NCI-H1930 (cell line): ENCODE measurements around the gene SNRNP25.
A peak's percentile ranks its signal among the peaks of the same experiment; 100 is the strongest.

Source experiments
- DNase-seq, 2 experiments: peaks; one replicate each; lab custom pipeline; 2025; lab: John Stamatoyannopoulos, UW

The SNRNP25 gene

DNA sequence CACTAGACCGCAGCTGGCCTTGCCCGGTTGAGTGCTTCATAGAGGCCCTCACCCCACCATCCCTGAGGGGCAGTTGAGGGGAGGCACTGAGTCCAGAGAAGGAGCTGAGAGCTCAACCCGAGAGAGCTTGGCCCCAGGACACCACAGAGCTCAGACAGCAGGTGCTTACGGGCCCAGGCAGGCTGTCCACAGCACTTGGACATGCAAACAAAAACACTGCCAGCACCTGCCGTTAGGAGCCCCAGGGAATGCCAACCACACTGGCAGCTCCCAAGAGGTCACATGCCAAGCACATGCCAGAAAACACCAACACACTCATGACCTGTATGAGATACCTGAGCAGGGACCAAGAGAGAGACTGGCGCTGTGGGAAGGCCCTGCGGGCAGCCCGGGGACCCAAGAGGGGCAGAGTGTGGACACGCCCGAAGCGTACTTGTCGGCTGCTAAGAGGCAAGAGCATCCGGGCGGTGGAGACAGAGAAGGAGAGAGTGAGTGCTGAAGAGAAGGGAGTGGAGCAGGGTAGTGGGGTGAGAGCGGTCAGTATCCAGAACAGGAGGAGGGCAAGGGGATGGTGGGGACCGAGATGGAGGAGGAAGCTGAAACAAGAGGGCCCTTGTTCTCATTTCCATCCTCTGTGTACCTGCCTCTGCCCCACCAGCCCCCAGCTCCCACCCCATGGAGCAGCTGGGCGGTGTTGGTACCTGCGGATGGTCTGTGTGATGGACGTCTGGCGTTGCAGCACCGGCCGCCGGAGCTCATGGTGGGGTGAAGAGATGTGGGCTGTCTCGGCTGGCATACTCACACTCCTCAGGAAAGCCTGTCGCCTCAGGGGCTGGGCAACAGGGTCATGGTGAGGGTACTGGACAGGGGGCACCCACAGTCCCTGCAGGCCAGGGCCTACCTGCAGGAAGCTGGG is 10.6 kb downstream of the SNRNP25 start:
- no peak for DNase-seq

DNA sequence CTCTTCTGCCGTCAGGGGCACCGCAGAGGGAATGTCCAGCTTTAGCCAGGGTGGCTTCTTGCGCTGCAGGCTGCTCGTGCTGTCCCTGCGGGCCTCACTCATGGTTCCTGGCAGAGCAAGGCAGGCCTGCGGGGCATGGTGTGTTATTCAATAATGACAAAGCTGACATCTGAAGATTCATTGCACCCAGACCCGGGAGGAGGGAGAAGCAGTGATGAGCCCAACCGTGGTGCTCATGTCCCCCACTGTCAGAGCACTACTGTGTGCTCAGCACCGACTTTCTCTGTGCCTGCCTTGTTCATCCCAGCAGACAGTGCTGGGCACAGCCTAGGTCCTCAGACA is 11.3 kb downstream of the SNRNP25 start:
- no peak for DNase-seq

DNA sequence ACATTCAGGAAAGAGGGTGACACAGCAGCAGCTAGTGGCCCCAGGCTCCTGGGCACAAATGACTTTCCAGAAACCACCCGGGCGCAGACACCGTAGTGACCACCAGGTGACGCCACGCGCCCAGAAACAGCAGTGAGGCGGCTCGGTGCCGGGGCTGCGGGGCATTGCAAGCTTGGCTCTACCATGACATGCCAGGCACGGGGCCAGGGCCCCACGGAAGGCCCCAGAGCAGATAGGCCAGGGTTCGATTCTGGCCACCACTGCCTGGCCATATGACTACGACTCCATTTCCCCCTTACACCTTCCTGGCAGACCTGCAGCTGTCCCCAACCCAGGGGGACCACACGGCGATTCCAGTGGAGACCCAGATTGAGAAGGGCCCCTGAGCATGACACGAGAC is 12.1 kb downstream of the SNRNP25 start:
- peak; percentile 44 to 68 for DNase-seq

DNA sequence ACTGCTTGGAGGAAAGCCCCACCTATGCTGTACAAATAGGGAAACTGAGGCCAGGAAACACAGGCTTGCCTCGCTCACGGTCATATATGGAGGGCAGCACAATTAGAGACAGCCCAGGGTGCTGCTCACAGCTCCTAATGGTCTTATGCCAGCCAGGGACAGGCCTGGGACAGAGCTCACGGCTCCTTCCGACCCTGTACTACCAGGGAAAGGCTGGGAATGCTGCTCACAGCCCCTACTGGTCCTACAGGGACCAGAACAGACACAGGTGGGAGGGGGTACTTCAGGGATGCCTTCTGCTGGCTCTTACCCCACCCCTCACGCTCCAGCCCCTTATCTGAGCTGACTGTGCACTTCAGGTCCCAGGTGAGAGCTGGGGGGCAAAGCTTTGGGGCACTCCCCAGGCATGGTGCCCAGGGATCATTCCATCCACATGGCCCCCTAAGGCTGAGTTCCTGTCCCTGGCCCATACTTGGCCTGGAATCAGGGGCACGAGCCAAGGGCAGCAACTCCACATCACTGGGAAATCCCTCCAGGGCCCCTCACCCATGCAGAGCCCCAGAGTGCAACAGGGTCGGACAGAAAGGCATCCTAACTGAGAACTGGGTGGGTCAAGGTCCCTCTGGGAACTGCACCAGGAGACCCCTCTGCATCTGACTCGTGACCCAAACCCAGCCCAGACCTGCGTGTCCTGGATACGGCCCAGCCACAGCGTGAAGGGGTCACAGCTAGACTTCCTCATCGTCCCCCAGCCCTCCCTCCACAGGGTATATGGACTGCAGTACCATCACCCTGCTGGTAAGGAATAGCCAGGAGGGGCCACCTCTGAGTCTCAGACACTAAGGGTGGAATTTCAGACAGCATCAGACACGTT is 12.9 kb downstream of the SNRNP25 start:
- no peak for DNase-seq

- no peak for DNase-seq
These were observed 13.7 kb downstream of the SNRNP25 start for GRCh38 chr16:67183-67791.

GRCh38 chr16:67884-68789 is 14.5 kb downstream of the SNRNP25 start:
- DNase-seq: no peak

DNA sequence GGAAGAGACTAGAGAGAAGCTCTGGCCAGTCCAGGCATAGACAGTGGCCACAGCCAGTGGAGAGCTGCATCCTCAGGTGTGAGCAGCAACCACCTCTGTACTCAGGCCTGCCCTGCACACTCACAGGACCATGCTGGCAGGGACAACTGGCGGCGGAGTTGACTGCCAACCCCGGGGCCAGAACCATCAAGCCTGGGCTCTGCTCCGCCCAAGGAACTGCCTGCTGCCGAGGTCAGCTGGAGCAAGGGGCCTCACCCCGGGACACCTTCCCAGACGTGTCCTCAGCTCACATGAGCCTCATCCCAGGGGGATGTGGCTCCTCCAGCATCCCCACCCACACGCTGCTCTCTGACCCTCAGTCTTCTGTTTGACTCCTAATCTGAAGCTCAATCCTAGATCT is 15.6 kb downstream of the SNRNP25 start:
- no peak for DNase-seq

DNA sequence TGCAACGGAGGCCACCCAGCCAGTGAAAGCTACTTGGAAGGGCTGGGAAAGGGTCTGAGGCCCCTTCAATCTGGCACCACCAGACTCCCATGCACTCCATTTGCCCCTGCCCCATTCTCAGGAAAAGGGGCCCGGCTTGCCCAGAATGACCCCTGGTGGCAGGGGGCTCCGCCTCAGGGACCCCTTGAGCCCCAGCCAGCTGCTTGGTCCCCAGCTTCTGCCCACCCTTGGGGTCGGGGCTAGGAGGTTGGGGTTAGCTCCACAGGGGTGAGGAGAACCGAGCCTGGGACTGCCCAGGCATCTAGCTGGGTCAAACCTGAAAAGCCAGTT is 17.5 kb downstream of the SNRNP25 start:
- no peak for DNase-seq

DNA sequence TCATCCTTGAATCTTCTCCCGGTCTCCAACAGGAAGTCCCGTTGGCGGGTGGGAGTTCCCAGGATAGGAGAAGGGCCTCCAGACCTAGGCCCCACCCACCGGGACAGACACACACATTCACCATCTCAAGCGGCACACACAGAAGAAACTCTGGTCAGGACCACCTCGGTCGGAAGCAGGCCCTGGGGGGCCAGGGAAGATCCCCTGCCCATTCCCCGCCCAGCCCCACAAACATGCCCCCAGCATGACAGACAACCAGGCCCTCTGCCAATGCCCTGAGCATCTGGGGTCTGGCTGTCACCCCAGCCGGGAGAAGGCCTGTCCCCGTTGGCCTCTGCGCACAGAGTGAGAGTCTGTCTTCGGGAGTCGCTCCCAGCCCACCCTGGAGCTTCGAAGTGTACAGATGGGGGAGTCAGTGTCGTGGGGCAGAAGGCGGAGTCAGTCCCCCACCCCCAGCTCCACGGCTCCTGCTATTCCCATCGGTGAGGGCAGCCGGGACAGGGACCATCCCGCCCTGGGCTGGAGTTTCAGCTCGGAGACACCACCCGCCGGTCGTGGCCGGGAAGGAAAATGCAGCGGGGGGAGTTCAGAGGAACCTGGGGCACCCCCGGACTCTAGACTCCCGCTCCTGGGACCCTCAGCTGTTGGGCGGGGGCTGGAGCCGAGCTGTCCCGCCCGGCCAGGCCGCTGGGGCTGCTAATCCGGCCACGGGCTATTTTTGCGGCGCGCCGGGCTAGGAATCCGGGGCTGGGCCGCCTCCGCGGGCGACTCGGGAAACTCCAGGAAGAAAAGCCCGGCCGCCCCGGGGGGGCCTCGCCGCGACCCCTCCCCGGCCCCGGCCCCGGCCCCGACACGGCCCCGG is 18.1 kb downstream of the SNRNP25 start:
- no peak for DNase-seq

GRCh38 chr16:72561-73548 is 19.2 kb downstream of the SNRNP25 start, which contains the start of gene RHBDF1:
Gene RHBDF1 (minus strand): TSS chr16:72631. CDS start chr16:65015, 7,616 bp downstream.
- no peak for DNase-seq

GRCh38 chr16:74051-74746 is 20.6 kb downstream of the SNRNP25 start:
- DNase-seq: no peak

GRCh38 chr16:74747-75334 is 21.2 kb downstream of the SNRNP25 start:
- DNase-seq: no peak

DNA sequence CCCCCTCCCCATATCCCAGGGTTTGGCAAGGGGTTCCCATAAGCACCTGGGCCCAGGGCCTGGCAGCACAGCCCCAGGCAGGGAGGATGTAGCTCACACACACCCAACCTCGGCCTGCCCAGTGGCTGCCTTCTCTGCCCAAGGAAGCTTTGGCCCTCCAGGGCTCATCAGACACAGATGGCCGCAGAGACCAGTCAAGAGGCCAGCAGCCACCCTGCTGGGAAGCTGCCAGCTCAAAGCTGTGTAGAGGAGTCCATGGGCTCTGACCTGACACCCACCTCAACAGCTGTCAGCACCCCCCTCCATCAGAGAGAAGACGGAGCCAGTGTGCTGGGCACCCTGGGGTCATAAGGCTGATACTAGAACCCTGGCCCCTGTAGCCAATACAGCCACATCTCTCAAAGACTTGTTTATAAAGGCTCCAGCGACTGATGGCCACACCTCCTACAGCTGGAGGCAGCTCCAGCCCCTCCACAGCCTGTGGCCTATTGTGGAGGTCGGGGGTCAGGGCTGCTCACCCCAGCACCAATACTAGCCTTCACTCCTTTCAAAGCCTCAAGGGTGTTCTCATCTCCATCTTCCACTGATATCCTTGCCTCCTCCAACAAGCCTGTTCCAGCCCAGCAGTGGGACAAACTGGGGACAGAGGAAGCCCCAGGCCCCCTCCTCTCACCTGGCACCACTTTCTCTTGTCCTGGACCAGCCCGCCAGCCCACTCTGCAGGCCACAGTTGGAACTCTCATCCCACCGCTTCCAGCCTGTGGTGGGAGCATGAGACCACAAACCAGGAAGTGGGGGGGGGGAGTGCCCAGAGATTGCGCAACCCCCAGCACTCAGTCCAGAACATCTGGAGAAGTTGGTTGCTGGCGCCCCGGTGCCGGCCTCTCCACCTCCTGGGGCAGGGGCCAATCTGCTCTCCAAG is 22.2 kb downstream of the SNRNP25 start:
- DNase-seq: no peak

DNA sequence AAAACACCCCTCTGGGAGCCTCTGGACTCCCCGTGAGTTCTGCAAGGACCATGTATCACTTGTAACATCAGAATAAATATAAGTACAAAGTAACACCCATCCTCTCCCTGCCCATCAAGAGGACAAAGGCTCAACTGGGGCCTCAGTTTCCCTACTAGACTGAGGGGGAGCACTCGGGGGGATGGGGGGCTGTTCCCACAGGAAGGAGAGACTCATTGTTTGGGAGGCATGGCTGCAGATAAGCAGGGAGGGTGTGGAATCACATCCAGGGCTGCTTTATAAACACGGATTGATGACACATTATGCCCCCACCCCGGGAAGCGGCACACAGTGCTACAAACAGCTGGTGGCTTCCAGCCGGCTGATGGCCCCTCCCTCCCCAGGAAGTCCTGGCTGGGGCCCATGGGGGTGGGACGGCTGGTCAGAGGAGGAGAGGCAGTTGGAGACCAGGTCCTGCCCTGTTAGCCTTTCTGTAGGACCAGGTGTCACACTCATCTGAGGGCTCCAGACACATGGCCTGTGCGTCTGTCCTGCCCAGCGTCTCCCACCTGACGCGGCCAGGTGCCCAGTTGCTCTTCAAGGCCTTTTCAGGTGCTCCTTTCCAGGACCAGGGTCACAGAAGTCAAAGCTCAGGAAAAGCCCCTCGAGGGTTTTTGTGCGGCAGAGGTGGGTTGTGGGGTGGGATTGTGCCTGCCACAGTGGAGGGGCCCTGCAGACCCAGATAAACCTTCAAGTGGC is 23.1 kb downstream of the SNRNP25 start:
- DNase-seq: no peak

DNA sequence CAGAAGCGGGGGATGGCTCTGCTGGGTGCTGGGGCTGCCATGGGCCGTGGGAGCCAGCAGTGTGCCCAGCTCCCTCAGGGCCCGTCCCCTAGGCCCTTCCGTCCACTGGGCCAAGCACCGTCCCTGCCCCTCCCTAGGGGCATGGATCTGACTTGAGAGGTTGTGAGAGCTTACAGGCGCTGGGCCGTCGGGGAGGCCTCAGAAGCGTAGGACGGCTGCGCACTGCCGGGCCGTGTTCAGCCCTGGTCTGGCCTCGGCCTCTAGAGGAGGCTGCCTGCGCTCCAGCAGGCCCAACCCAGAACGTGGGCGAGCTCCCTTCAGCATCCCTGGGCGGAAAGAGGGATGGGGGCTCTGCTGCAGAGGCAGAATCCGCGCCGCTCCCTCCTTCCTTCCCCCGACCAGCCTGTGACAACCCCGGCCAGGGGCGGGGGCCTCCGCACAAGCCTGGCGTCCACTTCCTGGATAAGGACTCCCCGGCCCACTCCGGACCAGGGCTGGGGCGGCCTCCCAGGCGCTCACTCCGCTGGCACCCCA is 23.7 kb downstream of the SNRNP25 start:
- DNase-seq: no peak

DNA sequence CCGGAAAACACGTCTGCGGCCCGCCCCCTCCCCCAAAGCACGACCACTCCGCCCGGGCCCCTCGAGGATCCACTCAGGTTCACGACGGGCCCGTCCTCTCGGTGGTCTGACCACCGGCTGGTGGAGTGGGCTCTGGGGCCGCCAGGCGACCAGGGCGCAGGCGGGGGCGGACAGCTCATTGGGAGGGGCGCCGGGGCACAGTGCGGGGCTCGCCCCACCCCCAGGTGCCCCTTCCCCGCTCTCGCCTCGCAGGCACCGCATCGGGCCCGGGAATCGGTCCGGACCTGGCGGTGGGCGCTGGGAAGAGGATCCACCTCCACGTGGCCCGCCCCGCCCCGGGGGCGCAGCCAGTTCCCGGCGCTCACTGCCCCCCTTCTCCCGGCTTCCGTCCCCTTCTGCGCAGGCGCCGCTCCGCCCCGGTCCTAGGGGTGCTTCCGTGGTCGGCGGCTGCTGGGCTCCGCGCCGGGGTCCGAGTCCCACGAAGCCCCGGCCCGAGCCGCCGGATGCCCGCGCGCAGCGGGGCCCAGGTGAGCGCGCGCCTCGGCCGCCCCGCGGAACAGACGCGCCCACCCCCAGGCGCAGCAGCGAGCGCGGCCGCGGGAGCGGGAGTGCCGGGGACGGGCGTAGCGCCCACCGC is 24.3 kb downstream of the SNRNP25 start, which contains the start of gene MPG:
Gene MPG, plus strand, starts transcription at position 419 of the 637 bp plus-strand sequence. Its CDS starts 85 bp downstream, at position 504.
- peak; percentile 71 to 85 for DNase-seq
